OCI-LY7 (cell line): ENCODE results near the gene TRPM3.

ENCODE experiments used
- EZH2phosphoT487 ChIP-seq: fragments of 200-600 bp; sonication (generic); IDR thresholded peaks from 2 replicates; pipeline ENCODE4 v1.6.1; 2018; ENCODE audit warnings: low read depth, borderline replicate concordance, mild to moderate bottlenecking, mixed run types, antibody characterized with exemption, low read length, moderate library complexity, mixed read lengths
- TF ChIP-seq, protein P1 (sequence below): fragments of 200-600 bp; sonication (generic); conservative IDR thresholded peaks from 2 replicates; pipeline ENCODE4 v1.5.1; 2014; ENCODE audit warnings: mild to moderate bottlenecking, antibody characterized with exemption, low read length, moderate library complexity, mixed read lengths

DNA sequence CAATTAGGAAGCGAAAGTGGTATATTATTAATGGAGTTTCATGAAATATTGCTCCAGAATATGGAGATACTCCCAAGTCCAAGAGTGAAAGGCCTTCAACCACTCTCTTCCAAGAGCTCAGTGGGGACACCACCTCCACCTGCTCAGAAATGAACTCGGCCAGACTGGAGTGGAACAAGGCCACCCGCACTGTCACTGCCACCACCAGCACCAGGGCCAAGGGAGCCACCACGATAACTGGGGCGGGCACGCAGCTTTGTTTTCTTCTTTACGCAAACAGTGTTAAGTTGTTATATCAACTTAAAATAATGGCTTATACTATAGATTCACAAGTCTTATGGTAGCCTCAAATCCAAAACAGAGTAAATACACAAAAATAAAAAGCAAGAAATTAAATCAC, 204.1 kb downstream of the TRPM3 start:
- TF ChIP-seq, protein P1, sequence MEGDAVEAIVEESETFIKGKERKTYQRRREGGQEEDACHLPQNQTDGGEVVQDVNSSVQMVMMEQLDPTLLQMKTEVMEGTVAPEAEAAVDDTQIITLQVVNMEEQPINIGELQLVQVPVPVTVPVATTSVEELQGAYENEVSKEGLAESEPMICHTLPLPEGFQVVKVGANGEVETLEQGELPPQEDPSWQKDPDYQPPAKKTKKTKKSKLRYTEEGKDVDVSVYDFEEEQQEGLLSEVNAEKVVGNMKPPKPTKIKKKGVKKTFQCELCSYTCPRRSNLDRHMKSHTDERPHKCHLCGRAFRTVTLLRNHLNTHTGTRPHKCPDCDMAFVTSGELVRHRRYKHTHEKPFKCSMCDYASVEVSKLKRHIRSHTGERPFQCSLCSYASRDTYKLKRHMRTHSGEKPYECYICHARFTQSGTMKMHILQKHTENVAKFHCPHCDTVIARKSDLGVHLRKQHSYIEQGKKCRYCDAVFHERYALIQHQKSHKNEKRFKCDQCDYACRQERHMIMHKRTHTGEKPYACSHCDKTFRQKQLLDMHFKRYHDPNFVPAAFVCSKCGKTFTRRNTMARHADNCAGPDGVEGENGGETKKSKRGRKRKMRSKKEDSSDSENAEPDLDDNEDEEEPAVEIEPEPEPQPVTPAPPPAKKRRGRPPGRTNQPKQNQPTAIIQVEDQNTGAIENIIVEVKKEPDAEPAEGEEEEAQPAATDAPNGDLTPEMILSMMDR: no peak
- no peak for TF ChIP-seq EZH2phosphoT487
